Measurements from ENCODE around the gene HDAC4. TPM values are rescaled to one million over a fixed set of nuclear protein-coding genes. Genes with fewer than 3 reads are reported as not detected.

Gene HDAC4
- total and polyA plus RNA-seq, 2 experiments from 2014 or later = 8.1 to 41.8 TPM

DNA sequence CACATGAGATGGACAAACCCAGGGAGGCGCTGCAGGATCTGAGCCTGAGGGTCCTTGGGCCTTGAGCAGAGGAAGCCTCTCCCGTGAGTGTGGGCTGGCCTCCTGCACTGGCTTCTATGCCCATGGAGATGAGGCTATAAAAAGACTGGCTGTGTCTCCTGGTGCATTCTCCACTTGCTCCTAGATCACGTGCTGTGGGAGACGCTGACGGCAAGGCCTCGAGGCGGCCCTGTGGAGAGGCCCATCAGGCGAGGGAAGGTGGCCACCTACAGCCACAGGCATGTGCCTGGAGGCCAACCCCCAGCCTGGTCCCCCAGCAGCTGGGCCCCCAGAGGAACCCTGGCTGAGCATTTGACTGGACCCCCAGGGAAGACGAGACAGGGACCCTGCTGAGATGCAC, 354.0 kb downstream of the HDAC4 start:
- no peaks in the 10 kb centered on the region for H3K27me3 ChIP-seq (ENCODE audit: insufficient read depth)
- Mint-ChIP-seq H3K9me3 (no peaks in the 10 kb centered on the region), H3K27me3 (ENCODE audit: insufficient read depth, low read depth, poor library complexity) (peaks cover 6% of the 10 kb centered on the region), H3K27ac (no peak overlapping the region), H3K4me1 (no peaks in the 10 kb centered on the region), H3K4me3 (no peak overlapping the region), H3K36me3 (ENCODE audit: low read depth) (no peaks in the 10 kb centered on the region)
- H3K79me2 ChIP-seq (replicated peaks; ENCODE audit: insufficient read depth) = no peaks in the 10 kb centered on the region
- no peaks in the 10 kb centered on the region for H3K36me3 ChIP-seq (ENCODE audit: insufficient read depth)
- H2AFZ ChIP-seq = no peak overlapping the region
- H3K4me2 ChIP-seq = no peak overlapping the region
- no peaks in the 10 kb centered on the region for H3K9me2 ChIP-seq (ENCODE audit: insufficient read depth)
- DNase-seq (ENCODE audit: low spot score) = no peak
- H3K4me1 ChIP-seq (ENCODE audit: insufficient read depth) = no peaks in the 10 kb centered on the region
- H3F3A ChIP-seq (replicated peaks; ENCODE audit: low read depth) = no peaks in the 10 kb centered on the region
- H3K4me3 ChIP-seq = no peak overlapping the region
- no peaks in the 10 kb centered on the region for H4K20me1 ChIP-seq (replicated peaks; ENCODE audit: insufficient read depth)
- no peak overlapping the region for H3K27ac ChIP-seq (ENCODE audit: low read depth)
- no peak for ATAC-seq
- no peak for TF ChIP-seq ZNF114 (CRISPR knock-in tag; IDR thresholded peaks at IDR 0.05)
- TF ChIP-seq EZH2 (IDR thresholded peaks at IDR 0.05; ENCODE audit: low read depth, unreplicated experiment) = no peak
- no peak for TF ChIP-seq STAT1 (IDR thresholded peaks at IDR 0.05; ENCODE audit: unreplicated experiment)
- TF ChIP-seq POLR2AphosphoS5 (IDR thresholded peaks at IDR 0.05; ENCODE audit: low read depth) = no peak
- no peak for TF ChIP-seq CREB1 (CRISPR knock-in tag; IDR thresholded peaks at IDR 0.05; ENCODE audit: low read depth)
- no peak for TF ChIP-seq JUNB (IDR thresholded peaks at IDR 0.05; ENCODE audit: unreplicated experiment)
- TF ChIP-seq, protein P1, sequence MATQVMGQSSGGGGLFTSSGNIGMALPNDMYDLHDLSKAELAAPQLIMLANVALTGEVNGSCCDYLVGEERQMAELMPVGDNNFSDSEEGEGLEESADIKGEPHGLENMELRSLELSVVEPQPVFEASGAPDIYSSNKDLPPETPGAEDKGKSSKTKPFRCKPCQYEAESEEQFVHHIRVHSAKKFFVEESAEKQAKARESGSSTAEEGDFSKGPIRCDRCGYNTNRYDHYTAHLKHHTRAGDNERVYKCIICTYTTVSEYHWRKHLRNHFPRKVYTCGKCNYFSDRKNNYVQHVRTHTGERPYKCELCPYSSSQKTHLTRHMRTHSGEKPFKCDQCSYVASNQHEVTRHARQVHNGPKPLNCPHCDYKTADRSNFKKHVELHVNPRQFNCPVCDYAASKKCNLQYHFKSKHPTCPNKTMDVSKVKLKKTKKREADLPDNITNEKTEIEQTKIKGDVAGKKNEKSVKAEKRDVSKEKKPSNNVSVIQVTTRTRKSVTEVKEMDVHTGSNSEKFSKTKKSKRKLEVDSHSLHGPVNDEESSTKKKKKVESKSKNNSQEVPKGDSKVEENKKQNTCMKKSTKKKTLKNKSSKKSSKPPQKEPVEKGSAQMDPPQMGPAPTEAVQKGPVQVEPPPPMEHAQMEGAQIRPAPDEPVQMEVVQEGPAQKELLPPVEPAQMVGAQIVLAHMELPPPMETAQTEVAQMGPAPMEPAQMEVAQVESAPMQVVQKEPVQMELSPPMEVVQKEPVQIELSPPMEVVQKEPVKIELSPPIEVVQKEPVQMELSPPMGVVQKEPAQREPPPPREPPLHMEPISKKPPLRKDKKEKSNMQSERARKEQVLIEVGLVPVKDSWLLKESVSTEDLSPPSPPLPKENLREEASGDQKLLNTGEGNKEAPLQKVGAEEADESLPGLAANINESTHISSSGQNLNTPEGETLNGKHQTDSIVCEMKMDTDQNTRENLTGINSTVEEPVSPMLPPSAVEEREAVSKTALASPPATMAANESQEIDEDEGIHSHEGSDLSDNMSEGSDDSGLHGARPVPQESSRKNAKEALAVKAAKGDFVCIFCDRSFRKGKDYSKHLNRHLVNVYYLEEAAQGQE (IDR thresholded peaks at IDR 0.05; ENCODE audit: unreplicated experiment) = no peak
- TF ChIP-seq ZNF331 (CRISPR knock-in tag; IDR thresholded peaks at IDR 0.05; ENCODE audit: low read depth) = no peak
- TF ChIP-seq, protein P2, sequence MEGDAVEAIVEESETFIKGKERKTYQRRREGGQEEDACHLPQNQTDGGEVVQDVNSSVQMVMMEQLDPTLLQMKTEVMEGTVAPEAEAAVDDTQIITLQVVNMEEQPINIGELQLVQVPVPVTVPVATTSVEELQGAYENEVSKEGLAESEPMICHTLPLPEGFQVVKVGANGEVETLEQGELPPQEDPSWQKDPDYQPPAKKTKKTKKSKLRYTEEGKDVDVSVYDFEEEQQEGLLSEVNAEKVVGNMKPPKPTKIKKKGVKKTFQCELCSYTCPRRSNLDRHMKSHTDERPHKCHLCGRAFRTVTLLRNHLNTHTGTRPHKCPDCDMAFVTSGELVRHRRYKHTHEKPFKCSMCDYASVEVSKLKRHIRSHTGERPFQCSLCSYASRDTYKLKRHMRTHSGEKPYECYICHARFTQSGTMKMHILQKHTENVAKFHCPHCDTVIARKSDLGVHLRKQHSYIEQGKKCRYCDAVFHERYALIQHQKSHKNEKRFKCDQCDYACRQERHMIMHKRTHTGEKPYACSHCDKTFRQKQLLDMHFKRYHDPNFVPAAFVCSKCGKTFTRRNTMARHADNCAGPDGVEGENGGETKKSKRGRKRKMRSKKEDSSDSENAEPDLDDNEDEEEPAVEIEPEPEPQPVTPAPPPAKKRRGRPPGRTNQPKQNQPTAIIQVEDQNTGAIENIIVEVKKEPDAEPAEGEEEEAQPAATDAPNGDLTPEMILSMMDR (conservative IDR thresholded peaks at IDR 0.05; ENCODE audit: low read depth in 2 of 2) = no peak
- TF ChIP-seq, protein P3, sequence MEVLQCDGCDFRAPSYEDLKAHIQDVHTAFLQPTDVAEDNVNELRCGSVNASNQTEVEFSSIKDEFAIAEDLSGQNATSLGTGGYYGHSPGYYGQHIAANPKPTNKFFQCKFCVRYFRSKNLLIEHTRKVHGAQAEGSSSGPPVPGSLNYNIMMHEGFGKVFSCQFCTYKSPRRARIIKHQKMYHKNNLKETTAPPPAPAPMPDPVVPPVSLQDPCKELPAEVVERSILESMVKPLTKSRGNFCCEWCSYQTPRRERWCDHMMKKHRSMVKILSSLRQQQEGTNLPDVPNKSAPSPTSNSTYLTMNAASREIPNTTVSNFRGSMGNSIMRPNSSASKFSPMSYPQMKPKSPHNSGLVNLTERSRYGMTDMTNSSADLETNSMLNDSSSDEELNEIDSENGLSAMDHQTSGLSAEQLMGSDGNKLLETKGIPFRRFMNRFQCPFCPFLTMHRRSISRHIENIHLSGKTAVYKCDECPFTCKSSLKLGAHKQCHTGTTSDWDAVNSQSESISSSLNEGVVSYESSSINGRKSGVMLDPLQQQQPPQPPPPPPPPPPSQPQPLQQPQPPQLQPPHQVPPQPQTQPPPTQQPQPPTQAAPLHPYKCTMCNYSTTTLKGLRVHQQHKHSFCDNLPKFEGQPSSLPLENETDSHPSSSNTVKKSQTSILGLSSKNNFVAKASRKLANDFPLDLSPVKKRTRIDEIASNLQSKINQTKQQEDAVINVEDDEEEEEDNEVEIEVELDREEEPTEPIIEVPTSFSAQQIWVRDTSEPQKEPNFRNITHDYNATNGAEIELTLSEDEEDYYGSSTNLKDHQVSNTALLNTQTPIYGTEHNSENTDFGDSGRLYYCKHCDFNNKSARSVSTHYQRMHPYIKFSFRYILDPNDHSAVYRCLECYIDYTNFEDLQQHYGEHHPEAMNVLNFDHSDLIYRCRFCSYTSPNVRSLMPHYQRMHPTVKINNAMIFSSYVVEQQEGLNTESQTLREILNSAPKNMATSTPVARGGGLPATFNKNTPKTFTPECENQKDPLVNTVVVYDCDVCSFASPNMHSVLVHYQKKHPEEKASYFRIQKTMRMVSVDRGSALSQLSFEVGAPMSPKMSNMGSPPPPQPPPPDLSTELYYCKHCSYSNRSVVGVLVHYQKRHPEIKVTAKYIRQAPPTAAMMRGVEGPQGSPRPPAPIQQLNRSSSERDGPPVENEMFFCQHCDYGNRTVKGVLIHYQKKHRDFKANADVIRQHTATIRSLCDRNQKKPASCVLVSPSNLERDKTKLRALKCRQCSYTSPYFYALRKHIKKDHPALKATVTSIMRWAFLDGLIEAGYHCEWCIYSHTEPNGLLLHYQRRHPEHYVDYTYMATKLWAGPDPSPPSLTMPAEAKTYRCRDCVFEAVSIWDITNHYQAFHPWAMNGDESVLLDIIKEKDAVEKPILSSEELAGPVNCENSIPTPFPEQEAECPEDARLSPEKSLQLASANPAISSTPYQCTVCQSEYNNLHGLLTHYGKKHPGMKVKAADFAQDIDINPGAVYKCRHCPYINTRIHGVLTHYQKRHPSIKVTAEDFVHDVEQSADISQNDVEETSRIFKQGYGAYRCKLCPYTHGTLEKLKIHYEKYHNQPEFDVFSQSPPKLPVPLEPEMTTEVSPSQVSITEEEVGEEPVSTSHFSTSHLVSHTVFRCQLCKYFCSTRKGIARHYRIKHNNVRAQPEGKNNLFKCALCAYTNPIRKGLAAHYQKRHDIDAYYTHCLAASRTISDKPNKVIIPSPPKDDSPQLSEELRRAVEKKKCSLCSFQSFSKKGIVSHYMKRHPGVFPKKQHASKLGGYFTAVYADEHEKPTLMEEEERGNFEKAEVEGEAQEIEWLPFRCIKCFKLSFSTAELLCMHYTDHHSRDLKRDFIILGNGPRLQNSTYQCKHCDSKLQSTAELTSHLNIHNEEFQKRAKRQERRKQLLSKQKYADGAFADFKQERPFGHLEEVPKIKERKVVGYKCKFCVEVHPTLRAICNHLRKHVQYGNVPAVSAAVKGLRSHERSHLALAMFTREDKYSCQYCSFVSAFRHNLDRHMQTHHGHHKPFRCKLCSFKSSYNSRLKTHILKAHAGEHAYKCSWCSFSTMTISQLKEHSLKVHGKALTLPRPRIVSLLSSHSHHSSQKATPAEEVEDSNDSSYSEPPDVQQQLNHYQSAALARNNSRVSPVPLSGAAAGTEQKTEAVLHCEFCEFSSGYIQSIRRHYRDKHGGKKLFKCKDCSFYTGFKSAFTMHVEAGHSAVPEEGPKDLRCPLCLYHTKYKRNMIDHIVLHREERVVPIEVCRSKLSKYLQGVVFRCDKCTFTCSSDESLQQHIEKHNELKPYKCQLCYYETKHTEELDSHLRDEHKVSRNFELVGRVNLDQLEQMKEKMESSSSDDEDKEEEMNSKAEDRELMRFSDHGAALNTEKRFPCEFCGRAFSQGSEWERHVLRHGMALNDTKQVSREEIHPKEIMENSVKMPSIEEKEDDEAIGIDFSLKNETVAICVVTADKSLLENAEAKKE (CRISPR knock-in tag; IDR thresholded peaks at IDR 0.05) = no peak
- no peak for TF ChIP-seq EZH2phosphoT487 (IDR thresholded peaks at IDR 0.05; ENCODE audit: unreplicated experiment)

Measured in GM23338 (cell line).